ENCODE results near the gene SUN2. TPM values are rescaled to one million over a fixed set of nuclear protein-coding genes. Genes with fewer than 3 reads are reported as not detected.

Gene SUN2
- total RNA-seq, 1 donor from 2014 or later = 124 TPM

DNA sequence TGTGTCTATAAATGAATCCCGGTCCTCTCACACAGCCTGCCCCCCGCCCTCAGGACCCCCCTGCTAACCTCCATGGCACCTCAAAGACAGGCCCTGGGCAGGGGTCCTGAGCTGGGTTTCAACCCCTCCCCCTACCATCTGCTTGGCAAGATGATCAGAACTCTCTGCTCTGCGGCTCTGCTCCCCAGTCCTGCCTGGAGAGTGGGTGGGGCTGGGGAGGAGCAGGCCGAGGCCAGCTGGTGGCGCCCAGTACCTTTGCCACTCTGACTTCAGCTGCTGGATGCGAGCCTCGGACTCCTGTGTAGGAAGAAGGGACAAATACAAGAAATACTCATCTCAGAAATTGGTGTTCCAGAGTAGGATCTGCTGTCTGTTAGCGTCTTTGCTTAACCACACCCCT is 15.0 kb downstream of the SUN2 start:
- H3K27ac Mint-ChIP-seq (ENCODE audit: unreplicated experiment) = no peak overlapping the region
- no peak overlapping the region for H3K4me3 Mint-ChIP-seq (ENCODE audit: unreplicated experiment)
- TF ChIP-seq, protein P1, sequence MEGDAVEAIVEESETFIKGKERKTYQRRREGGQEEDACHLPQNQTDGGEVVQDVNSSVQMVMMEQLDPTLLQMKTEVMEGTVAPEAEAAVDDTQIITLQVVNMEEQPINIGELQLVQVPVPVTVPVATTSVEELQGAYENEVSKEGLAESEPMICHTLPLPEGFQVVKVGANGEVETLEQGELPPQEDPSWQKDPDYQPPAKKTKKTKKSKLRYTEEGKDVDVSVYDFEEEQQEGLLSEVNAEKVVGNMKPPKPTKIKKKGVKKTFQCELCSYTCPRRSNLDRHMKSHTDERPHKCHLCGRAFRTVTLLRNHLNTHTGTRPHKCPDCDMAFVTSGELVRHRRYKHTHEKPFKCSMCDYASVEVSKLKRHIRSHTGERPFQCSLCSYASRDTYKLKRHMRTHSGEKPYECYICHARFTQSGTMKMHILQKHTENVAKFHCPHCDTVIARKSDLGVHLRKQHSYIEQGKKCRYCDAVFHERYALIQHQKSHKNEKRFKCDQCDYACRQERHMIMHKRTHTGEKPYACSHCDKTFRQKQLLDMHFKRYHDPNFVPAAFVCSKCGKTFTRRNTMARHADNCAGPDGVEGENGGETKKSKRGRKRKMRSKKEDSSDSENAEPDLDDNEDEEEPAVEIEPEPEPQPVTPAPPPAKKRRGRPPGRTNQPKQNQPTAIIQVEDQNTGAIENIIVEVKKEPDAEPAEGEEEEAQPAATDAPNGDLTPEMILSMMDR (IDR thresholded peaks at IDR 0.05) = no peak
- peaks cover 5% of the 10 kb centered on the region for H3K4me1 Mint-ChIP-seq (ENCODE audit: low read depth)
- peaks cover 40% of the 10 kb centered on the region for H3K36me3 Mint-ChIP-seq (ENCODE audit: low read depth)
- H3K27me3 Mint-ChIP-seq (ENCODE audit: low read depth) = no peaks in the 10 kb centered on the region
- H3K9me3 Mint-ChIP-seq (ENCODE audit: low read depth) = no peaks in the 10 kb centered on the region
- DNase-seq (ENCODE audit: low spot score) = peak; percentile 63

DNA sequence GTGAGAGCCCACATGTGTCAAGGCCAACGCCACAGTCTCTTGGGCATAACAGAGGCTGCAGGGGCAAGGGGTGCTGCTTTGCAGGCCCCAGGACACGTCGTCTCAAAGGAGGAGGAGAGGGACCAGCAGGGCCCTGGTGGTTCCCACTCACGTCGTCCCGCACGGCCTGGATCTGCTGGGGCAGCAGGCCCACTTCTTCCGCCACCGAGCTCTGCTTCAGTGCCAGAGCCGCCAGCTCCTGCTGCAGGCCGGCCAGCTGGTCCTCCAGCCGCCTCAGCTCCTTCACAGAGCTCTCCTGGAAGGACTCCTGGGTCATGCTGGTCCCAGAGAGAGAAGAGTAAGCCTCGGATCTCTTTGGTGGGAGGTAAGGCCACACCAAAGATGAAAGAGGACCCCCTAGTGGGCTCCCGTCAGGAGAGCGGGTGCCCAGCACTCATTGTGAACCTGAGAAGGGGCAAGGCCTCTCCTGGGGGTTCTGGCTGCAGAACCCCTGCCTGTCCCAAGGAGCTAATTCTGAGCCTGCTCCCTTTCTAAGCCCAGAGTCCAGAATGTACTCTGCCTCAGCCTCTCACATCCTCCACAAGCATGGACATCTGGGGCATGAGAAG is 15.6 kb downstream of the SUN2 start:
- Mint-ChIP-seq H3K4me1 (ENCODE audit: low read depth) (peaks cover 5% of the 10 kb centered on the region), H3K36me3 (ENCODE audit: low read depth) (peaks cover 40% of the 10 kb centered on the region), H3K9me3 (ENCODE audit: low read depth) (no peaks in the 10 kb centered on the region), H3K27me3 (ENCODE audit: low read depth) (no peaks in the 10 kb centered on the region), H3K4me3 (ENCODE audit: unreplicated experiment) (no peak overlapping the region), H3K27ac (ENCODE audit: unreplicated experiment) (no peak overlapping the region)
- no peak for DNase-seq (ENCODE audit: low spot score)
- TF ChIP-seq, protein P1 (IDR thresholded peaks at IDR 0.05) = no peak

DNA sequence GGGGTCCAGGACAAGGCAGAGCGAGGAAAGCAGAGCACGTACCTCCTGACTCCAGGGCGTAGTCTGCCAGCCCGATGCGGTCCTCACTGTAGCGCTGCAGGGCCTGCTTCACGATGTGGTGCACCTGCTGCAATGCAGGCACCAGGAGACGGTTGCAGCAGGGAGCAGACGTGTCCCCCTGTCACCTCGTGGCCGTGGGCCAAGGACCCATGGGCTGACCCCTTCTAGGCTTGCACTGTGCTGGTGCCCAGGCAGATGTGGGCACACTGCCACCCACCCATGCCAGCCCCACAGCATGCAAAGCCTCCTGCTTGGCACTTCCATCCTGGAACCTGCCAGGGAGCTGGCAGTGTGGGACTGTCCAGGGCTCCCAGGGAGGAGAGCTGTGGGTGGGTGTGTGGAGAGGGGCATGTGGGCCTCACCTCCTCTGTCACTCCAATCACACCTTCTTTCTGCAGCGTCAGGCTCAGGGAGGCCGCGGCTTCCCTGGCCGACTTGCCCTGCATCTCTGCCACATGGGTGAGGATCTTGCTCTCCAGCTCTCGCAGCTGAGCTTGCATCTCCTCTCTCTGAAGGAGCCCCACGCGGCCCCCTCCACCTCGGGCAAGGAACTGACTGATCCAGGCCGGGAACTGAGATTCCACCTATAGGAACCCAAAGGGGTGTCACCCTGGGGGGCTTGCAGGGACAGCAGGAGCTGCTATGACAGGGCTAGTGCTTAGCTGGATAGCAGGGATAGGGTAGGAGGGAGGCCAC is 16.3 kb downstream of the SUN2 start:
- no peak overlapping the region for H3K4me3 Mint-ChIP-seq (ENCODE audit: unreplicated experiment)
- H3K36me3 Mint-ChIP-seq (ENCODE audit: low read depth) = peaks cover 35% of the 10 kb centered on the region
- TF ChIP-seq, protein P1 (IDR thresholded peaks at IDR 0.05) = no peak
- H3K27ac Mint-ChIP-seq (ENCODE audit: unreplicated experiment) = no peak overlapping the region
- no peaks in the 10 kb centered on the region for H3K9me3 Mint-ChIP-seq (ENCODE audit: low read depth)
- peaks cover 5% of the 10 kb centered on the region for H3K4me1 Mint-ChIP-seq (ENCODE audit: low read depth)
- no peaks in the 10 kb centered on the region for H3K27me3 Mint-ChIP-seq (ENCODE audit: low read depth)
- DNase-seq (ENCODE audit: low spot score) = no peak

DNA sequence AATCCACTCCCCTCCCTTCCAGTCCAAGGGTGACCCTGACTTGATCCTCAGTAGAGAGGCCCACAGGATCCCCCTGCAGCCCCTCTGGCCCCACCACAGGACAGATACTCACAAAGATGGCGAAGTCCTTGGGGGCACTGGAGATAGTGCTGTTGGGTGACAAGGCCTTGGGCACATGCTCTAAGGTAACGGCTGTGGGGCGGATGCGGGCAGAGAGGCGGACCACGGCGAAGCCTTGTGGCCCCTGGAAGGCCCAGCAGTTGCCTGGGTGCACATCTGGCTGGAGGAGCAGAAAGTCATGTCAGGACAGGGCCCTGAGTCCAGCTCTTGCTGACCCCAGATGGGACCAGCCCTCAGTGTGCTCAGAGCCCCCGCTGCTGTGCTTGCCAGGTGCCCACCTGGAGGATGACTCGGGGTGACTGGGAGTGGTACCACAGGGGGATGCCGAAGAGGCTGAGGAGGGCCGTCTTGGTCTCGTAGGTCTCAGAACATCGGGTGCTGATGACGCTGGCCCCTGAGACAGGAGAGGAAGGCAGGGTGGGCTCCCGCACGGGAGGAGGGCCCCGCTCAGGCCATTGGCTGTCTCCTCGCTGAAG is 17.2 kb downstream of the SUN2 start:
- H3K9me3 Mint-ChIP-seq (ENCODE audit: low read depth) = no peaks in the 10 kb centered on the region
- H3K4me1 Mint-ChIP-seq (ENCODE audit: low read depth) = peaks cover 9% of the 10 kb centered on the region
- H3K4me3 Mint-ChIP-seq (ENCODE audit: unreplicated experiment) = no peak overlapping the region
- DNase-seq (ENCODE audit: low spot score) = no peak
- H3K27me3 Mint-ChIP-seq (ENCODE audit: low read depth) = no peaks in the 10 kb centered on the region
- TF ChIP-seq, protein P1 (IDR thresholded peaks at IDR 0.05) = no peak
- peaks cover 34% of the 10 kb centered on the region for H3K36me3 Mint-ChIP-seq (ENCODE audit: low read depth)
- no peak overlapping the region for H3K27ac Mint-ChIP-seq (ENCODE audit: unreplicated experiment)

DNA sequence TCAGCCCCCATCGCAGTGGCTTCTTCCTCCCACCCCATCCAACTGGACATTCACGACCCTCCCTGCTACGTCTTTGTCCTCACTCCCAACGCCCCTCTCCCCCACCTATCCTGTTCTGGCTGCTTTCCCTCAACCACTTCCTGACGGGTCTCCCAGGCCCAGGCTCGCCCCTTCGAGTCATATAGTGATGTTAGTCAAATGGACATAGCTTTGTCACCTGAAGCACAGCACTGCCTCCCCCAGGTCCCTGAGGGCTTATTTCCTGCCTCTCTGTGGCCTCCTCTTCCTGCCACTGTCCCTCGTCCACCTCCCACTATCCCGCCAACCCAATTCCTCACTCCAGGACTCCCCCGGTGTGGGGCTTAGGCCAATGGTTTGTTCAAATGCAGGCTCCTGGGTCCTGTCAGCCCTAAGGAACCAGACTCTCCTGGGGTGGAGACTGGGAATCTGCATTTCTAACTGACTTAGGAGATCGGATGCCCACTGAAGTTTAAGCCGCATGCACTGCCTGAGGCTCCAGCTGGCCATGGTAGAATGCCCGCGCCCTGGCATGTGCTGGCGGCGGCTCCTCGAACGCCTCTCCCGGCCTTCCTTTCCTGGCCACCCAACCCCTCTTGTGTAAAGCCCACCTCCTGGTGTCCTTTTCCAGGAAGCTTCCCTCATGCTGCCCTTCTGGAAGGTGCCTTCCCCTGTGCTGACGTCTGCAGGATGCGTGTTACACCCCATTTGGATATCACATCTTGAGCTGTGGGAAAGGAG is 18.3 kb downstream of the SUN2 start:
- H3K36me3 Mint-ChIP-seq (ENCODE audit: low read depth) = peaks cover 32% of the 10 kb centered on the region
- no peak overlapping the region for H3K4me3 Mint-ChIP-seq (ENCODE audit: unreplicated experiment)
- no peaks in the 10 kb centered on the region for H3K9me3 Mint-ChIP-seq (ENCODE audit: low read depth)
- no peaks in the 10 kb centered on the region for H3K27me3 Mint-ChIP-seq (ENCODE audit: low read depth)
- TF ChIP-seq, protein P1 (IDR thresholded peaks at IDR 0.05) = no peak
- peaks cover 20% of the 10 kb centered on the region for H3K4me1 Mint-ChIP-seq (ENCODE audit: low read depth)
- DNase-seq (ENCODE audit: low spot score) = no peak
- peak overlapping the region; percentile 52 for H3K27ac Mint-ChIP-seq (ENCODE audit: unreplicated experiment)

All from chondrocyte (in vitro differentiated cells).